CD4-positive, alpha-beta T cell (primary cell): ENCODE data around the gene SLF1. TPM values are rescaled to one million over a fixed set of nuclear protein-coding genes. Genes with fewer than 3 reads are reported as not detected.

Experiments used
- ATAC-seq: fragments of 200-7000 bp; cut with Tn5 transposase; one replicate; pipeline ENCODE4 v1.10.0; 2022; ENCODE audit warnings: mild to moderate bottlenecking; ENCODE audit not compliant: poor library complexity
- CTCF ChIA-PET: fragments of 350-600 bp; sonication (Branson Sonifier 250); formaldehyde crosslinking; loops from one replicate; lab custom pipeline; 2021; ENCODE audit warnings: antibody characterized with exemption, inconsistent platforms; lab: Charles Lee
- POLR2A ChIA-PET: fragments of 350-600 bp; sonication (Branson Sonifier 250); formaldehyde crosslinking; loops from one replicate; lab custom pipeline; 2021; ENCODE audit warnings: antibody characterized with exemption, inconsistent platforms; lab: Charles Lee
- DNase-seq, 14 experiments: peaks; one replicate each; pipeline ENCODE4 v3.0.0-alpha.2; 2013 to 2020; ENCODE audit warnings: mixed read lengths in 2 of 14
- H3K27ac ChIP-seq, 2 donors: one replicate each; pipeline versions ENCODE4 v1.5.1 to v1.7.0; 2013; ENCODE audit warnings: low read length in 2 of 2, low read depth in 1 of 2, mild to moderate bottlenecking in 1 of 2
- H3K27me3 ChIP-seq, 2 experiments: 1 replicate in 1 of 2; 2 replicates in 1 of 2; pipeline versions ENCODE4 v1.6.1 to v1.7.0; 2013; ENCODE audit warnings: low read length in 2 of 2, control low read depth in 1 of 2, mild to moderate bottlenecking in 1 of 2, moderate library complexity in 1 of 2; ENCODE audit not compliant: insufficient read depth in 2 of 2, control insufficient read depth in 1 of 2
- H3K36me3 ChIP-seq: one replicate; pipeline ENCODE4 v1.6.1; 2013; ENCODE audit warnings: low read length, control low read depth; ENCODE audit not compliant: insufficient read depth
- H3K4me1 ChIP-seq: one replicate; pipeline ENCODE4 v1.6.1; 2013; ENCODE audit warnings: low read length, control low read depth; ENCODE audit not compliant: insufficient read depth
- H3K4me3 ChIP-seq: one replicate; pipeline ENCODE4 v1.5.1; 2013; ENCODE audit warnings: mild to moderate bottlenecking, low read length, moderate library complexity
- H3K9me3 ChIP-seq, 2 experiments: 1 replicate in 1 of 2; 2 replicates in 1 of 2; pipeline versions ENCODE4 v1.6.1 to v1.7.0; 2013; ENCODE audit warnings: low read length in 2 of 2, mild to moderate bottlenecking in 2 of 2, control low read depth in 1 of 2, moderate library complexity in 1 of 2; ENCODE audit not compliant: control insufficient read depth in 1 of 2, insufficient read depth in 1 of 2
- H3K27ac Mint-ChIP-seq: one replicate; pipeline ENCODE4 v1.8.0; 2020; ENCODE audit warnings: mixed read lengths
- H3K27me3 Mint-ChIP-seq: one replicate; pipeline ENCODE4 v1.8.0; 2021; ENCODE audit warnings: mixed read lengths
- H3K36me3 Mint-ChIP-seq: one replicate; pipeline ENCODE4 v1.8.0; 2021; ENCODE audit warnings: low read depth, mixed read lengths
- H3K4me1 Mint-ChIP-seq: one replicate; pipeline ENCODE4 v1.8.0; 2021; ENCODE audit warnings: low read depth, mixed read lengths
- H3K4me3 Mint-ChIP-seq: one replicate; pipeline ENCODE4 v1.8.0; 2020; ENCODE audit warnings: mild to moderate bottlenecking, mixed read lengths
- H3K9me3 Mint-ChIP-seq: one replicate; pipeline ENCODE4 v1.8.0; 2020; ENCODE audit warnings: mixed read lengths
- intact Hi-C, 2 experiments: fragments of 100-400 bp; cut with DNase I in 1 of 2; cut with micrococcal nuclease in 1 of 2; formaldehyde crosslinking; loops; one replicate each; pipeline versions ENCODE4 v1.15.1 to v1.9.0; 2023 to 2025; cut with DNase I, micrococcal nuclease
- total RNA-seq, 174 experiments: library from RNA in 2 of 174; stranded (reverse) in 2 of 174; gene quantifications; one replicate each; pipeline ENCODE4 v1.2.3 and lab custom pipeline; 2021 to 2026
- TF ChIP-seq, protein P1 (sequence below): fragments of 200-600 bp; IDR thresholded peaks from one replicate; pipeline ENCODE4 v1.8.0; 2022; ENCODE audit warnings: antibody characterized with exemption, mild to moderate bottlenecking

Gene SLF1
- total RNA-seq, 2 experiments from 2014 or later, result 7.7 to 7.9 TPM

- peaks cover 22% of the 10 kb centered on the region for H3K36me3 ChIP-seq
- H3K27ac ChIP-seq, result no peak overlapping the region
- ATAC-seq (no peak), DNase-seq (no peak)
- peaks cover 68% of the 10 kb centered on the region for H3K36me3 Mint-ChIP-seq
- H3K9me3 Mint-ChIP-seq, result no peaks in the 10 kb centered on the region
- POLR2A ChIA-PET, result no interaction called here
- intact Hi-C loops, result loop anchor here in 1 of 2 experiments (5.0 kb wide), 1 partner anchor 163 kb away; no protein-coding TSS in a partner anchor
- H3K9me3 ChIP-seq, result no peaks in the 10 kb centered on the region
- CTCF ChIA-PET, result interaction anchor here (0.6 kb wide), 1 partner anchor 166 kb away, joined by 3 read pairs; no protein-coding TSS in a partner anchor
- TF ChIP-seq, protein P1, sequence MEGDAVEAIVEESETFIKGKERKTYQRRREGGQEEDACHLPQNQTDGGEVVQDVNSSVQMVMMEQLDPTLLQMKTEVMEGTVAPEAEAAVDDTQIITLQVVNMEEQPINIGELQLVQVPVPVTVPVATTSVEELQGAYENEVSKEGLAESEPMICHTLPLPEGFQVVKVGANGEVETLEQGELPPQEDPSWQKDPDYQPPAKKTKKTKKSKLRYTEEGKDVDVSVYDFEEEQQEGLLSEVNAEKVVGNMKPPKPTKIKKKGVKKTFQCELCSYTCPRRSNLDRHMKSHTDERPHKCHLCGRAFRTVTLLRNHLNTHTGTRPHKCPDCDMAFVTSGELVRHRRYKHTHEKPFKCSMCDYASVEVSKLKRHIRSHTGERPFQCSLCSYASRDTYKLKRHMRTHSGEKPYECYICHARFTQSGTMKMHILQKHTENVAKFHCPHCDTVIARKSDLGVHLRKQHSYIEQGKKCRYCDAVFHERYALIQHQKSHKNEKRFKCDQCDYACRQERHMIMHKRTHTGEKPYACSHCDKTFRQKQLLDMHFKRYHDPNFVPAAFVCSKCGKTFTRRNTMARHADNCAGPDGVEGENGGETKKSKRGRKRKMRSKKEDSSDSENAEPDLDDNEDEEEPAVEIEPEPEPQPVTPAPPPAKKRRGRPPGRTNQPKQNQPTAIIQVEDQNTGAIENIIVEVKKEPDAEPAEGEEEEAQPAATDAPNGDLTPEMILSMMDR, result no peak
- no peak overlapping the region for H3K4me3 Mint-ChIP-seq
- H3K27ac Mint-ChIP-seq, result no peak overlapping the region
- no peaks in the 10 kb centered on the region for H3K4me1 Mint-ChIP-seq
- H3K4me3 ChIP-seq, result no peak overlapping the region
- no peaks in the 10 kb centered on the region for H3K27me3 Mint-ChIP-seq
- H3K27me3 ChIP-seq, result no peaks in the 10 kb centered on the region
- no peaks in the 10 kb centered on the region for H3K4me1 ChIP-seq
These were observed 72.3 kb downstream of the SLF1 start for GRCh38 chr5:94690778-94691177.

DNA sequence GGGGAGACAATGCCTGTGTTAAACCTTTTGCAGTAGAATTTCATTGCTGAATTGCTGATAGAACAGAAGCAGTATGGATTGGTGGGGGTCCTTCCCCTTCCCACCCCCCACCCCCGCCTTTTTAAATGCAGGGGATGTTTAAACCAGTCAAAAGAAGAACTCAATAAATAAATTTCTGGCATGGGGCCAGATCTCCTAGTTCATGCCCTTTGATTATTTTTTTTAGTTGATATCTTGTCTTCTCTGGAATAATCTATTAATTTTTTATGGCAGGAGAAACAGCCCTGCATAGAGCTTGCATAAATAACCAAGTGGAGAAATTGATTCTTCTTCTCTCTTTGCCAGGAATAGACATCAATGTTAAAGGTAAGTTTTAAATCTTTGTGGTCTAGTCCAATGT lies 72.8 kb downstream of the SLF1 start:
- no peak for DNase-seq
- Mint-ChIP-seq H3K4me3 (no peak overlapping the region), H3K9me3 (no peaks in the 10 kb centered on the region), H3K27me3 (no peaks in the 10 kb centered on the region), H3K27ac (no peak overlapping the region), H3K36me3 (peaks cover 65% of the 10 kb centered on the region), H3K4me1 (no peaks in the 10 kb centered on the region)
- no peaks in the 10 kb centered on the region for H3K27me3 ChIP-seq
- ChIA-PET POLR2A (no interaction called here), CTCF (no interaction called here)
- H3K4me1 ChIP-seq, result no peaks in the 10 kb centered on the region
- TF ChIP-seq, protein P1, result no peak
- H3K36me3 ChIP-seq, result peaks cover 22% of the 10 kb centered on the region
- no peak overlapping the region for H3K4me3 ChIP-seq
- no peak for ATAC-seq
- intact Hi-C loops, result loop anchor here in 1 of 2 experiments (5.0 kb wide), 1 partner anchor 164 kb away; no protein-coding TSS in a partner anchor
- H3K27ac ChIP-seq, result no peak overlapping the region
- H3K9me3 ChIP-seq, result no peaks in the 10 kb centered on the region

DNA sequence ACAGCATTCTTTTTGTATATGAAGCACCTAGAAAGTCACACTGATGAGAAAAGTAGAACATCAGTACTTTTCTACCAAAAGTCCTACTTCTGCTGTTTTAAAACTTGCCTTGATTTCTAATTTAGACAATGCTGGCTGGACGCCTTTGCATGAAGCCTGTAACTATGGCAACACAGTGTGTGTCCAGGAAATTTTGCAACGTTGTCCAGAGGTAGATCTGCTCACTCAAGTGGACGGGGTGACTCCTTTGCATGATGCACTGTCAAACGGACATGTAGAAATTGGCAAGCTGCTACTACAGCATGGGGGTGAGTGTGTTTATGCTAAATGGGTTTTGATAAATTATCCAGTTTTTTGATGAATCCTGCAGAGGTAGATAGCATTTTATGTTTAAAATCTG lies 73.5 kb downstream of the SLF1 start:
- Mint-ChIP-seq H3K4me3 (no peak overlapping the region), H3K9me3 (no peaks in the 10 kb centered on the region), H3K27me3 (no peaks in the 10 kb centered on the region), H3K4me1 (no peaks in the 10 kb centered on the region), H3K36me3 (peaks cover 65% of the 10 kb centered on the region), H3K27ac (no peak overlapping the region)
- no peak for DNase-seq
- Histone ChIP-seq H3K27me3 (no peaks in the 10 kb centered on the region), H3K36me3 (peaks cover 22% of the 10 kb centered on the region), H3K4me1 (no peaks in the 10 kb centered on the region), H3K4me3 (no peak overlapping the region), H3K27ac (no peak overlapping the region), H3K9me3 (no peaks in the 10 kb centered on the region)
- ATAC-seq, result no peak
- intact Hi-C loops, result loop anchor here in 1 of 2 experiments (5.0 kb wide), 1 partner anchor 165 kb away; no protein-coding TSS in a partner anchor
- ChIA-PET POLR2A (no interaction called here), CTCF (no interaction called here)
- TF ChIP-seq, protein P1, result no peak
